ENCODE results near the gene BASP1.

The BASP1 gene

GRCh38 chr5:17219992-17220391 is 2.6 kb downstream of the BASP1 start:
- Histone ChIP-seq H3K27me3 (no peaks in the 10 kb centered on the region), H3K36me3 (peaks cover 38% of the 10 kb centered on the region), H3K4me3 (ENCODE audit: low read depth in 1 of 2, low read length in 1 of 2) (peak overlapping the region; percentile 85 to 98), H3K4me1 (ENCODE audit: control insufficient read depth in 1 of 2, insufficient read depth in 1 of 2, low read depth in 1 of 2, low read length in 1 of 2) (peaks cover 75 to 79% of the 10 kb centered on the region in 2 experiments), H3K27ac (peak overlapping the region; percentile 92), H3K9me3 (no peaks in the 10 kb centered on the region)
- TF ChIP-seq CTCF (IDR thresholded peaks at IDR 0.05) = no peak

- Histone ChIP-seq H3K36me3 (peaks cover 43% of the 10 kb centered on the region), H3K27ac (peak overlapping the region; percentile 92), H3K27me3 (no peaks in the 10 kb centered on the region), H3K4me3 (ENCODE audit: low read depth in 1 of 2, low read length in 1 of 2) (peak overlapping the region; percentile 85 to 98), H3K4me1 (ENCODE audit: control insufficient read depth in 1 of 2, insufficient read depth in 1 of 2, low read depth in 1 of 2, low read length in 1 of 2) (peaks cover 75 to 79% of the 10 kb centered on the region in 2 experiments), H3K9me3 (no peaks in the 10 kb centered on the region)
- TF ChIP-seq CTCF (IDR thresholded peaks at IDR 0.05) = no peak
Observed at GRCh38 chr5:17220469-17220868, 3.0 kb downstream of the BASP1 start.

- H3K4me1 ChIP-seq (ENCODE audit: control insufficient read depth in 1 of 2, insufficient read depth in 1 of 2, low read depth in 1 of 2, low read length in 1 of 2) = peaks cover 79 to 83% of the 10 kb centered on the region in 2 experiments
- H3K9me3 ChIP-seq = no peaks in the 10 kb centered on the region
- no peak for TF ChIP-seq CTCF (IDR thresholded peaks at IDR 0.05)
- H3K36me3 ChIP-seq = peaks cover 45% of the 10 kb centered on the region
- H3K27ac ChIP-seq = peak overlapping the region; percentile 92
- H3K27me3 ChIP-seq = no peaks in the 10 kb centered on the region
- peak overlapping the region; percentile 85 to 98 for H3K4me3 ChIP-seq (ENCODE audit: low read depth in 1 of 2, low read length in 1 of 2)
Observed at GRCh38 chr5:17221843-17222636, 4.6 kb downstream of the BASP1 start.

- H3K4me3 ChIP-seq (ENCODE audit: low read depth in 1 of 2, low read length in 1 of 2) = peak overlapping the region; percentile 85 to 98
Observed at GRCh38 chr5:17222664-17223063, 5.2 kb downstream of the BASP1 start.

More at GRCh38 chr5:17222664-17223063, 5.2 kb downstream of the BASP1 start:
- Histone ChIP-seq H3K36me3 (peaks cover 45% of the 10 kb centered on the region), H3K27ac (peak overlapping the region; percentile 92), H3K9me3 (no peaks in the 10 kb centered on the region), H3K4me1 (ENCODE audit: control insufficient read depth in 1 of 2, insufficient read depth in 1 of 2, low read depth in 1 of 2, low read length in 1 of 2) (peaks cover 81 to 89% of the 10 kb centered on the region in 2 experiments), H3K27me3 (no peaks in the 10 kb centered on the region)
- TF ChIP-seq CTCF (IDR thresholded peaks at IDR 0.05) = no peak
